Skin of body (tissue), 2 donors: ENCODE results near the gene PEAR1. TPM values are rescaled to one million over a fixed set of nuclear protein-coding genes. Genes with fewer than 3 reads are reported as not detected.

Experiments used
- DNase-seq: peaks from one replicate; lab custom pipeline; 2025; lab: John Stamatoyannopoulos, UW
- total RNA-seq: library from RNA; depleted of rRNA; stranded (reverse); fragments of >200 nt; gene quantifications from one replicate; pipeline ENCODE4 v1.2.3, GENCODE V29; 2014

PEAR1 gene
- total RNA-seq, 1 donor from 2014 or later: 5.5 TPM

DNA sequence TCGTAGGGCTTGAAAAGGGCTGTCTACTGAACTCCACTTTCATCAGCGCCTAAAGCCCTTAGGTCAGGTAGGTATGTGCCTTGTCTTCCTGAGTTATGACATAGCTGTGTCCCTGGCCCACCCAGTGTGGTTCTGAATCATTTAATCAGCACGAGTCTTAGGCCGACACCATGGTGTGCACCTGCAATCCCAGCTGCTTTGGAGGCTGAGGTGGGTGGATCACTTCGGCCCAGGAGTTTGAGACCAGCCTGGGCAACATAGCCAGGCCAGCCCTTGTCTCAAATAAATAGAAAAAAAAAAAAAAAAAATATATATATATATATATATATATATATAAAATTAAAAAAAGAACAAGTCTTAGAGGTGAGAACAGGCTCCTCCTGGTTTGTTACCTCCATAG lies 42.7 kb downstream of the PEAR1 start:
- DNase-seq: no peak

DNA sequence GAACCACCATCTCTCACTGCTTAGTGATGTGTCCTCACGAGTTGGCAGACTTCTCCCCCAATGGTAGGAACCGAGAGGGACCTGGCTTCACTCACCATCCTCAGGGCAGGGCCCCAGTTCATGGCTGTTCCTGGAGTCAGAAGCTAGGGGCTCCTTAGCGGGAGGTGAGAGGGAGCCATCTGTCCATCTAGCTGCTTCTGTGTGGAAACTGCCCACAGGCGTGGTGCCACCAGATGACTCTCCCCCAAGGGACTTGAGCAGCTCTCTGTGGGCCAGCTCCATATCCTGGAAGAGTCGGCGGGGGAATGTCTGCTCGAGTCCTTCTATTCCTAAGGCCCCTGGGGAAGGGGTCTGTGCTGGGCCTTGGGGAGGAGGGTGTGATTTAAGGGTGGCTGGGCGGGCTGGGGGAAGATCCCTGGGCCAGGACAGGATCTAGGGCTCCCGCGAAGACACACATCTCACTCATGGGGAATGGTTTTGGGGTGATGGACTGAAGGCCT lies 43.3 kb downstream of the PEAR1 start:
- DNase-seq: no peak

DNA sequence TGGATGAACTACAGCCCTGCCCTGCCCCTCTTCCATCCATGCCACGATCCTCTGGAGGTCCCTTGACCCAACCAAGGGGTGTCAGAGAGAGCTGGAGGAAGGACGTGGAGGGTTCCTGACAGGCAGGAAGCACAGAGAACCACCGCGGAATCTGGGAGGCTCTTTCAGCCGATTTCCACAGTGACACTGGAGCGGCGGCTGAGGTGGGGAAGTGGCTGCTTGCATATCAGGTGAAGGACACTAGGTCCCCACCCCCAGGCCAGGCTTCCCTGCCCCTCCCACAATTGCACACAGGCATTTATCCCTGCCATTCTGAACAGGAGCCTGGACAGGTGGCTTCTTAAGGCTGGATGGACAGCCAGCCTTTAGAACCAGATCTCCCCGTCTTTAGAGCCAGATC lies 44.4 kb downstream of the PEAR1 start:
- DNase-seq: no peak

DNA sequence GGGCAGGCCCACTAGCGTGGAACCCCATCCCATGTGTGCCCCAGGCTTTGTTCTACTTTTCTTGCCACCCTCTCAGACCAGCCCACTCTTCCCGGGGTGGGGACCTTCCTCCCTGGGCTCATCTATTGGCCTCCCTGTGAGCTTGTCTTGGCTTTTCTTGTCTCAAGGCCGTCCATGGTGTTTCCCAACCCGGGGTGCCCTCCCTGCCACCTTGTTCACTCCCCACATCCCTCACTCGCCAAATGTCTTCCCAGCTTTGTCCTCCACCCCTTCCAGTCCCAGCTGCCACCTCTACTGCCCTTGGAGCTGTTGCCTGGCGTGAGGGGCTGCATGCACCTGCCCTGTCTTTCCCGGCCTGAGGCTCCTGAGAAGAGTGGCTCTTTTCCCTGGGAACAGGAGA lies 45.3 kb downstream of the PEAR1 start:
- no peak for DNase-seq

- DNase-seq: no peak
Measured at GRCh38 chr1:156939786-156940334, 46.3 kb downstream of the PEAR1 start.

DNA sequence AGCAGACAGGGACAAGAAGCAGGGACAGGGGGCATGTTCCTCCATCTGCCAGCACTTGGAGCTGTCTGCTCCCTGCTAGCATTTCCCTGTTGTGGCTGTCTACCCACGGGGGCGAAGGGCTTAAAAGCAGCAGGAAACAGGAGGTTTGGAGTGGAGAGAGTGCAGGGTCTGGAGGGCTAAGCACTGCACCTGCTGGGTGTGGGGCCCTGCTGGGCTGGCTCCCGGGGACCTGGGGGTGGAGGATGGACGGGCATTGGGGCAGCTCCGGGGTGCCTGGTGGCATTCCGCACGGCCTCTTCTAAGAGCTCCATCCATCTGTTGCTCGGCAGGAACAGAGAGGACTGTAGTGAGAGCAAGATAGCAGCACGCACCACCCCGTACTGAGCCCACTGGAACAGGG lies 48.2 kb downstream of the PEAR1 start:
- DNase-seq: no peak

- no peak for DNase-seq
Measured at GRCh38 chr1:156942176-156942575, 48.7 kb downstream of the PEAR1 start.

DNA sequence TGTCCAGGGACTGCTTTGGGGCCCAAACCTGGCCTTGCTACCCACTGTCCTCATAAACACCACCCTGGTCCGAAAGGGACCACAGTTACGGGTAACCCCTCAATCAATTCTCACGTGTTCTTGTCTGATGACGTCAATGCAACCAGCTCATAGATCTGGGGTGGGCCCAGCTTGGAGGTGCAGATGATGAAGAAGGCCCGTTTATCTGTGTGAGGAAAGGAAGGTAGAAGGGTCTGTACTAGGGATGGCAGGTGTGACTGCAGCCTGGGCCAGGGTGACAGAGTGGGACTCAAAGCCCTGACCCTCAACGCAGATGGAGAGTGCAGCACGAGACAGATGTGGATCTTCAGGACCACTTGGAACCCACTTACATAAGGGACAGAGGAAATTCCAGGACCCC lies 49.1 kb downstream of the PEAR1 start:
- DNase-seq: no peak

GRCh38 chr1:156943756-156944155 lies 50.2 kb downstream of the PEAR1 start:
- no peak for DNase-seq

GRCh38 chr1:156944268-156944667 lies 50.8 kb downstream of the PEAR1 start:
- no peak for DNase-seq

DNA sequence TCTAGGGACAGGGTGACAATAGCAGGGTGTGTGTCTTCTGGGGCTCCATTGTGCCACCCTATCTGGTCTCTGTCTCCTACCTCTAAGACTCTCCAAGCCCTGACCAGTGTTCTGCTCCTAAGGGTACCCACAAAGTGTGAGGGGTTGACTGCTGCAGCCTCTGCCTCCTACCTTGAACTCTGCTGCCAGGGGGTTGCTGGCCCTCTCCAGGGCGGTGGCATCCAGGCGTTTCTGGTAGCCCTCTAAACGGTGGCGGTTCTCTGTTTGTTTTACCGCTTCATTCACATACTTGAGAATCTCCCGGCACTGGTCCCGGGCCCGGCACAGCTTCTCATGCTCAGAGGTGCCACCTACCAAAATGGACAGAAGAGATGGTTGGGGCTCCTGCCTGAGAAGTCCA lies 51.3 kb downstream of the PEAR1 start:
- DNase-seq: no peak

- no peak for DNase-seq
Measured at GRCh38 chr1:156945881-156946661, 52.6 kb downstream of the PEAR1 start.

- no peak for DNase-seq
Measured at GRCh38 chr1:156947127-156947526, 53.6 kb downstream of the PEAR1 start.

- DNase-seq: no peak
Measured at GRCh38 chr1:156947818-156948525, 54.5 kb downstream of the PEAR1 start.

DNA sequence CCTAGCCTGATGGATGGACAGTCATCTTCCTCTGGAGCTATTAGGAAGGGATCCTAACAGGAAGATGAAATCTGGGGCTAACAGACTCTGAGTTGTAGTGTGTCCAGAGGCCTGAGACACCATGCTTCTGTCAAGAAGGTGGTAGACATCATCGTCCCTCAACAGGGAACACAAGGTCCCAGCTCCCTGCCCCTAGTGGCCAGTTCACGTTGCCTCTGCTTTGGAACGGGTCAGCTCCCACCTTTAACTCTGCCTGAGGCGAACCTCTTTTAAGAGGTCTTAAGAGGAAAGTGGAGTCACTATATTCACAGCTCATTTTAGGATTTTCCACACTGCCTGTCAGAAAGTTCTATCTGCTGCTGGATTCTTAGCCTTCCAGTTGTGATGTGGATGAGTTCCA lies 55.2 kb downstream of the PEAR1 start:
- no peak for DNase-seq

DNA sequence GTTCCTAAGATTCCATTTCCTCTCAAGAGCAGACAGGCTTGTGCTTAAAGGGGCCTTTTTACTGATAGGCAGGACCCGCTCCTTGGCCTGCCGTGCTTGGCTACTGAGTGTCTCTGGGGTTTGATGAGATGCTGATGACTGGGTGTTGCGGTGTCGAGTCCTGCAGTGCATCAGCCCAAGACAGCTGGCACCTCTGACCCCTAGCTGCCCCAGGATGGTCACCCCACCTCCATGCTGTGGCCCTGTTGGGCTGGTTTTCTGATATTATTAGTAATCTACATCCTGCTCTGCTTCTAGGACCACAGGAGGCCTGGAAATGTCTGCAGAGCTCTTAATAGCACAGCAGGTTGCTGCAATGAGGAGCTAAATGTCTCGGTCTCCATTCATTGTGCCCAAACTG lies 55.6 kb downstream of the PEAR1 start:
- no peak for DNase-seq

DNA sequence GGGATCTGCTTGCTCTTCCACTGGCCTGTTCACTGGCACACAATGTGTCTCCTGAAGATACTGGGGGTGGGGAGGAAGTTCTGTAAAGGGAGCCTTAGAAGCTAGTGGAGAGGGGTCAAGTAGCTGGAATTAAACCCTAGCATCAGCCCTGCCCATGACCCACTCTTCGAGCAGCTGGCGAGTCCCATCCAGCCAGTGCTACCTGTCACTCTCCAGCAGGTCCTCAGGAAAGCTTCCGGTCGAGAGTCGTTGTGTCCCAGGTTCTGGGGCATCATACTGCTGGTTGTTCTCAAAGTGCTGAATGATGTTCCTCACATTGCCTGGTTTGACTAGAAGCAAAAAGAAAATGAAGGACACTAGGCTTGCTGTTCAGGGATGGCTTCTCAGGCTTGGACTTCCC lies 57.9 kb downstream of the PEAR1 start:
- no peak for DNase-seq

GRCh38 chr1:156953571-156953970 lies 60.1 kb downstream of the PEAR1 start:
- DNase-seq: no peak

GRCh38 chr1:156956333-156956732 lies 62.8 kb downstream of the PEAR1 start:
- no peak for DNase-seq

- no peak for DNase-seq
Measured at GRCh38 chr1:156957634-156958033, 64.1 kb downstream of the PEAR1 start.

DNA sequence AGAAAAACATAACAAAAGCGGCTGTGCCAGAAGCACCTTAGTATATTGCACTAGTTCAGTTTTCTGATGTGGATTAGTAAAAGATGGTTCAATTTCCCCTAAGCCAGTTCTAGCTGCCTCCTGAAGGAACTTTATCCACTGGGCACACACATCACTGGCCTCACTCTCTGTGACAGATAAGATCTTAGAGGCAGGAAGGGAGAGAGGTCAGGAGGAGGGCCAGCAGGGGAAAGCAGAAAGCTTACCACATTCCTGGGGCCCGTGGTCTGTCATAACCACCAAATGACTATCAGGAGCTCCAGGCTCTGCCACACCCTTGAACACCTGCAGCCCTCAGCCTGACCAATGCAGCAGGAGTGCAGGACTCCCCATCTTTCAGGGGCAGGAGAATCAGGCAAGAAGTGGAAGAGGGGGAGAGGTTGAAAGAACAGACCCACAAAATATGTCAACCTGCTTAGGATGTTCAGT lies 64.8 kb downstream of the PEAR1 start:
- DNase-seq: no peak

GRCh38 chr1:156959414-156959813 lies 65.9 kb downstream of the PEAR1 start:
- no peak for DNase-seq
